Muscle of leg (tissue), 11 donors: ENCODE data around the gene DST. TPM values are rescaled to one million over a fixed set of nuclear protein-coding genes. Genes with fewer than 3 reads are reported as not detected.

Experiments used
- DNase-seq: peaks from one replicate; pipeline ENCODE4 v3.0.0; 2013
- H3K27ac ChIP-seq: one replicate; pipeline ENCODE4 v1.5.1; 2013; ENCODE audit warnings: mild to moderate bottlenecking, low read length, control low read depth
- H3K27me3 ChIP-seq: one replicate; pipeline ENCODE4 v1.6.1; 2013; ENCODE audit warnings: low read length; ENCODE audit not compliant: control insufficient read depth, insufficient read depth
- H3K36me3 ChIP-seq: one replicate; pipeline ENCODE4 v1.6.1; 2013; ENCODE audit warnings: low read length; ENCODE audit not compliant: control insufficient read depth, insufficient read depth
- H3K4me1 ChIP-seq: one replicate; pipeline ENCODE4 v1.6.1; 2013; ENCODE audit warnings: low read length; ENCODE audit not compliant: control insufficient read depth, insufficient read depth
- H3K4me3 ChIP-seq: one replicate; pipeline ENCODE4 v1.5.1; 2013; ENCODE audit warnings: low read length, control low read depth
- H3K9me3 ChIP-seq: replicated peaks from 2 replicates; pipeline ENCODE4 v1.6.1; 2013; ENCODE audit warnings: low read depth, low read length; ENCODE audit not compliant: control insufficient read depth
- WGBS: methylation state at CpG from one replicate; pipeline ENCODE4 v1.1.5; 2013; ENCODE audit warnings: missing lambda C conversion rate; ENCODE audit not compliant: insufficient coverage; 5-methylcytosine and 5-hydroxymethylcytosine counted together
- polyA plus RNA-seq, 8 donors: library from polyadenylated mRNA; unstranded; fragments of 120-200 nt; gene quantifications; one replicate each; pipeline versions ENCODE4 v1.2.1 to v1.2.3, GENCODE V29; 2013; ENCODE audit warnings: inconsistent platforms in 1 of 8, low replicate concordance in 1 of 8; ENCODE audit not compliant: insufficient read length in 8 of 8, insufficient read depth in 1 of 8
- total RNA-seq: library from RNA; stranded (reverse); fragments of 120-200 nt; gene quantifications from one replicate; pipeline ENCODE4 v1.2.4, GENCODE V29; 2013

Gene DST
- total and polyA plus RNA-seq, 9 donors, result 154 to 219 (median 179) TPM

- DNase-seq, result no peak
- Histone ChIP-seq H3K9me3 (no peaks in the 10 kb centered on the region), H3K27me3 (no peaks in the 10 kb centered on the region), H3K4me3 (no peak overlapping the region), H3K4me1 (peaks cover 2% of the 10 kb centered on the region), H3K36me3 (peaks cover 15% of the 10 kb centered on the region), H3K27ac (no peak overlapping the region)
- no CpG with 5 or more reads among the region's 2 CpGs for WGBS
These were observed 121.2 kb downstream of the DST start for GRCh38 chr6:56521454-56521853.

- Histone ChIP-seq H3K27me3 (no peaks in the 10 kb centered on the region), H3K27ac (no peak overlapping the region), H3K4me1 (no peaks in the 10 kb centered on the region), H3K9me3 (no peaks in the 10 kb centered on the region), H3K4me3 (no peak overlapping the region), H3K36me3 (peaks cover 8% of the 10 kb centered on the region)
- WGBS, result 100% methylated on average over 1 of the region's 1 CpG
- DNase-seq, result no peak
These were observed 122.5 kb downstream of the DST start for GRCh38 chr6:56520218-56520617.

- no peak overlapping the region for H3K4me3 ChIP-seq
- H3K27me3 ChIP-seq, result no peaks in the 10 kb centered on the region
- H3K27ac ChIP-seq, result no peak overlapping the region
- DNase-seq, result no peak
- no peaks in the 10 kb centered on the region for H3K9me3 ChIP-seq
- 80% methylated on average over 1 of the region's 5 CpGs for WGBS
- peaks cover 8% of the 10 kb centered on the region for H3K36me3 ChIP-seq
- no peaks in the 10 kb centered on the region for H3K4me1 ChIP-seq
These were observed 123.5 kb downstream of the DST start for GRCh38 chr6:56518995-56519767.

- Histone ChIP-seq H3K4me3 (no peak overlapping the region), H3K27me3 (no peaks in the 10 kb centered on the region), H3K27ac (no peak overlapping the region), H3K36me3 (peaks cover 17% of the 10 kb centered on the region), H3K4me1 (no peaks in the 10 kb centered on the region), H3K9me3 (no peaks in the 10 kb centered on the region)
- DNase-seq, result peak; percentile 21
- WGBS, result 60% methylated on average over 1 of the region's 5 CpGs
These were observed 125.4 kb downstream of the DST start for GRCh38 chr6:56517155-56517745.

- Histone ChIP-seq H3K9me3 (no peaks in the 10 kb centered on the region), H3K4me3 (no peak overlapping the region), H3K4me1 (no peaks in the 10 kb centered on the region), H3K27me3 (no peaks in the 10 kb centered on the region), H3K27ac (no peak overlapping the region), H3K36me3 (peaks cover 24% of the 10 kb centered on the region)
- no CpG with 5 or more reads among the region's 1 CpG for WGBS
- DNase-seq, result no peak
These were observed 126.7 kb downstream of the DST start for GRCh38 chr6:56516003-56516402.

GRCh38 chr6:56515081-56515905 lies 127.4 kb downstream of the DST start:
- no peaks in the 10 kb centered on the region for H3K4me1 ChIP-seq
- no peaks in the 10 kb centered on the region for H3K9me3 ChIP-seq
- no peak overlapping the region for H3K27ac ChIP-seq
- 50% methylated on average over 1 of the region's 7 CpGs for WGBS
- no peak overlapping the region for H3K4me3 ChIP-seq
- peaks cover 24% of the 10 kb centered on the region for H3K36me3 ChIP-seq
- peak; percentile 62 for DNase-seq
- no peaks in the 10 kb centered on the region for H3K27me3 ChIP-seq

GRCh38 chr6:56514395-56514794 lies 128.3 kb downstream of the DST start:
- no peaks in the 10 kb centered on the region for H3K27me3 ChIP-seq
- H3K4me3 ChIP-seq, result no peak overlapping the region
- 57% methylated on average over 1 of the region's 2 CpGs for WGBS
- H3K36me3 ChIP-seq, result peaks cover 22% of the 10 kb centered on the region
- H3K4me1 ChIP-seq, result no peaks in the 10 kb centered on the region
- no peaks in the 10 kb centered on the region for H3K9me3 ChIP-seq
- H3K27ac ChIP-seq, result no peak overlapping the region
- DNase-seq, result no peak

- H3K27me3 ChIP-seq, result no peaks in the 10 kb centered on the region
- no peak overlapping the region for H3K27ac ChIP-seq
- H3K9me3 ChIP-seq, result no peaks in the 10 kb centered on the region
- DNase-seq, result no peak
- H3K36me3 ChIP-seq, result peaks cover 27% of the 10 kb centered on the region
- H3K4me1 ChIP-seq, result no peaks in the 10 kb centered on the region
- no CpG with 5 or more reads among the region's 1 CpG for whole genome bisulfite sequencing
- no peak overlapping the region for H3K4me3 ChIP-seq
These were observed 129.1 kb downstream of the DST start for GRCh38 chr6:56513631-56514030.

GRCh38 chr6:56511591-56511990 lies 131.1 kb downstream of the DST start:
- no peak overlapping the region for H3K27ac ChIP-seq

GRCh38 chr6:56510984-56511531 lies 131.6 kb downstream of the DST start:
- WGBS, result 80% methylated on average over 2 of the region's 3 CpGs
- no peak overlapping the region for H3K4me3 ChIP-seq
- peaks cover 45% of the 10 kb centered on the region for H3K36me3 ChIP-seq
- no peak overlapping the region for H3K27ac ChIP-seq
- no peaks in the 10 kb centered on the region for H3K9me3 ChIP-seq
- no peaks in the 10 kb centered on the region for H3K27me3 ChIP-seq
- DNase-seq, result no peak
- H3K4me1 ChIP-seq, result peaks cover 5% of the 10 kb centered on the region

More at GRCh38 chr6:56511591-56511990, 131.1 kb downstream of the DST start:
- H3K9me3 ChIP-seq, result no peaks in the 10 kb centered on the region
- H3K27me3 ChIP-seq, result no peaks in the 10 kb centered on the region
- DNase-seq, result no peak
- WGBS, result 80% methylated on average over 1 of the region's 2 CpGs
- peaks cover 40% of the 10 kb centered on the region for H3K36me3 ChIP-seq
- peaks cover 4% of the 10 kb centered on the region for H3K4me1 ChIP-seq
- H3K4me3 ChIP-seq, result no peak overlapping the region
